Activated T-cell treated with anti-CD3 and anti-CD28 coated beads, Interleukin-2, amount 50 U/mL, for 24 hours (primary cell): ENCODE measurements around the gene PRRC2C.

Source experiments
- DNase-seq: peaks from one replicate; pipeline ENCODE4 v3.0.0-alpha.2; 2020
- H3K27ac Mint-ChIP-seq: 2 replicates; pipeline ENCODE4 v1.8.0; 2020; ENCODE audit warnings: mild to moderate bottlenecking, mixed read lengths
- H3K27me3 Mint-ChIP-seq: 2 replicates; pipeline ENCODE4 v1.8.0; 2020; ENCODE audit warnings: mixed read lengths
- H3K36me3 Mint-ChIP-seq: 2 replicates; pipeline ENCODE4 v1.8.0; 2020; ENCODE audit warnings: low read depth, mixed read lengths
- H3K4me1 Mint-ChIP-seq: 2 replicates; pipeline ENCODE4 v1.8.0; 2020; ENCODE audit warnings: low read depth, mixed read lengths
- H3K4me3 Mint-ChIP-seq: 2 replicates; pipeline ENCODE4 v1.8.0; 2020; ENCODE audit warnings: mild to moderate bottlenecking, moderate library complexity, mixed read lengths
- H3K9me3 Mint-ChIP-seq: 2 replicates; pipeline ENCODE4 v1.8.0; 2020; ENCODE audit warnings: mixed read lengths

The PRRC2C gene

GRCh38 chr1:171484760-171485374 lies 463 bp upstream of the PRRC2C start:
- DNase-seq, result no peak
- Mint-ChIP-seq H3K9me3 (no peaks in the 10 kb centered on the region), H3K27ac (peak overlapping the region; percentile 100), H3K36me3 (peaks cover 47% of the 10 kb centered on the region), H3K27me3 (no peaks in the 10 kb centered on the region), H3K4me3 (peak overlapping the region; percentile 87), H3K4me1 (peaks cover 43% of the 10 kb centered on the region)

- Mint-ChIP-seq H3K27ac (peak overlapping the region; percentile 100), H3K9me3 (no peaks in the 10 kb centered on the region), H3K27me3 (no peaks in the 10 kb centered on the region), H3K4me3 (peak overlapping the region; percentile 87), H3K36me3 (peaks cover 56% of the 10 kb centered on the region), H3K4me1 (peaks cover 50% of the 10 kb centered on the region)
- DNase-seq, result no peak
These were observed 754 bp downstream of the PRRC2C start for GRCh38 chr1:171486048-171486519.

- peaks cover 62% of the 10 kb centered on the region for H3K36me3 Mint-ChIP-seq
- no peaks in the 10 kb centered on the region for H3K27me3 Mint-ChIP-seq
- peak overlapping the region; percentile 100 for H3K27ac Mint-ChIP-seq
- peak overlapping the region; percentile 87 for H3K4me3 Mint-ChIP-seq
- H3K4me1 Mint-ChIP-seq, result peaks cover 57% of the 10 kb centered on the region
- no peaks in the 10 kb centered on the region for H3K9me3 Mint-ChIP-seq
- DNase-seq, result no peak
These were observed 1.7 kb downstream of the PRRC2C start for GRCh38 chr1:171487038-171487437.

- H3K9me3 Mint-ChIP-seq, result no peaks in the 10 kb centered on the region
- H3K27ac Mint-ChIP-seq, result peak overlapping the region; percentile 100
- H3K36me3 Mint-ChIP-seq, result peaks cover 70% of the 10 kb centered on the region
- peak overlapping the region; percentile 87 for H3K4me3 Mint-ChIP-seq
- no peaks in the 10 kb centered on the region for H3K27me3 Mint-ChIP-seq
- H3K4me1 Mint-ChIP-seq, result peaks cover 67% of the 10 kb centered on the region
- no peak for DNase-seq
These were observed 3.0 kb downstream of the PRRC2C start for GRCh38 chr1:171488190-171488929.

- H3K4me3 Mint-ChIP-seq, result peak overlapping the region; percentile 6
- H3K27ac Mint-ChIP-seq, result peak overlapping the region; percentile 52
- no peaks in the 10 kb centered on the region for H3K9me3 Mint-ChIP-seq
- peaks cover 84% of the 10 kb centered on the region for H3K4me1 Mint-ChIP-seq
- H3K27me3 Mint-ChIP-seq, result no peaks in the 10 kb centered on the region
- peaks cover 66% of the 10 kb centered on the region for H3K36me3 Mint-ChIP-seq
- no peak for DNase-seq
These were observed 8.7 kb downstream of the PRRC2C start for GRCh38 chr1:171494076-171494475.

- H3K36me3 Mint-ChIP-seq, result peaks cover 67% of the 10 kb centered on the region
- no peaks in the 10 kb centered on the region for H3K9me3 Mint-ChIP-seq
- H3K27ac Mint-ChIP-seq, result peak overlapping the region; percentile 76
- no peaks in the 10 kb centered on the region for H3K27me3 Mint-ChIP-seq
- DNase-seq, result no peak
- peaks cover 83% of the 10 kb centered on the region for H3K4me1 Mint-ChIP-seq
- H3K4me3 Mint-ChIP-seq, result peak overlapping the region; percentile 30
These were observed 10.1 kb downstream of the PRRC2C start for GRCh38 chr1:171495444-171495843.

- peaks cover 77% of the 10 kb centered on the region for H3K36me3 Mint-ChIP-seq
- no peak overlapping the region for H3K4me3 Mint-ChIP-seq
- H3K27ac Mint-ChIP-seq, result peak overlapping the region; percentile 83
- H3K27me3 Mint-ChIP-seq, result no peaks in the 10 kb centered on the region
- H3K4me1 Mint-ChIP-seq, result peaks cover 90% of the 10 kb centered on the region
- peaks cover 3% of the 10 kb centered on the region for H3K9me3 Mint-ChIP-seq
- no peak for DNase-seq
These were observed 15.0 kb downstream of the PRRC2C start for GRCh38 chr1:171500304-171500703.

- H3K27ac Mint-ChIP-seq, result peak overlapping the region; percentile 83
- H3K4me3 Mint-ChIP-seq, result peak overlapping the region; percentile 23
- peaks cover 75% of the 10 kb centered on the region for H3K36me3 Mint-ChIP-seq
- peaks cover 90% of the 10 kb centered on the region for H3K4me1 Mint-ChIP-seq
- no peak for DNase-seq
- H3K27me3 Mint-ChIP-seq, result no peaks in the 10 kb centered on the region
- peaks cover 3% of the 10 kb centered on the region for H3K9me3 Mint-ChIP-seq
These were observed 15.5 kb downstream of the PRRC2C start for GRCh38 chr1:171500803-171501202.

GRCh38 chr1:171501305-171502024 lies 16.1 kb downstream of the PRRC2C start:
- Mint-ChIP-seq H3K9me3 (peaks cover 3% of the 10 kb centered on the region), H3K36me3 (peaks cover 79% of the 10 kb centered on the region), H3K4me3 (peak overlapping the region; percentile 23), H3K4me1 (peaks cover 93% of the 10 kb centered on the region), H3K27me3 (no peaks in the 10 kb centered on the region), H3K27ac (peak overlapping the region; percentile 83)
- DNase-seq, result no peak

- Mint-ChIP-seq H3K27me3 (no peaks in the 10 kb centered on the region), H3K36me3 (peaks cover 53% of the 10 kb centered on the region), H3K9me3 (peaks cover 3% of the 10 kb centered on the region), H3K4me1 (peaks cover 96% of the 10 kb centered on the region), H3K27ac (peak overlapping the region; percentile 75), H3K4me3 (peak overlapping the region; percentile 5)
- no peak for DNase-seq
These were observed 21.4 kb downstream of the PRRC2C start for GRCh38 chr1:171506525-171507304.

GRCh38 chr1:171507435-171507834 lies 22.1 kb downstream of the PRRC2C start:
- Mint-ChIP-seq H3K27me3 (no peaks in the 10 kb centered on the region), H3K9me3 (peaks cover 3% of the 10 kb centered on the region), H3K27ac (peak overlapping the region; percentile 87), H3K4me1 (peaks cover 96% of the 10 kb centered on the region), H3K36me3 (peaks cover 53% of the 10 kb centered on the region), H3K4me3 (no peak overlapping the region)
- no peak for DNase-seq

- DNase-seq, result no peak
- Mint-ChIP-seq H3K27me3 (no peaks in the 10 kb centered on the region), H3K4me1 (peaks cover 93% of the 10 kb centered on the region), H3K36me3 (peaks cover 52% of the 10 kb centered on the region), H3K9me3 (no peaks in the 10 kb centered on the region), H3K4me3 (peak overlapping the region; percentile 15), H3K27ac (peak overlapping the region; percentile 84)
These were observed 23.9 kb downstream of the PRRC2C start for GRCh38 chr1:171509191-171509590.

GRCh38 chr1:171513743-171514142 lies 28.4 kb downstream of the PRRC2C start:
- Mint-ChIP-seq H3K27me3 (no peaks in the 10 kb centered on the region), H3K9me3 (no peaks in the 10 kb centered on the region), H3K4me3 (no peak overlapping the region), H3K27ac (peak overlapping the region; percentile 63), H3K4me1 (peaks cover 74% of the 10 kb centered on the region), H3K36me3 (peaks cover 67% of the 10 kb centered on the region)
- DNase-seq, result no peak

GRCh38 chr1:171515299-171515698 lies 30.0 kb downstream of the PRRC2C start:
- no peak for DNase-seq
- Mint-ChIP-seq H3K9me3 (no peaks in the 10 kb centered on the region), H3K4me1 (peaks cover 60% of the 10 kb centered on the region), H3K4me3 (no peak overlapping the region), H3K27me3 (no peaks in the 10 kb centered on the region), H3K36me3 (peaks cover 82% of the 10 kb centered on the region), H3K27ac (peak overlapping the region; percentile 69)
